HEK293 (cell line): ENCODE data around the gene NOL9.

Experiments
- GFI1B ChIP-seq: fragments of 450-650 bp; formaldehyde crosslinking; IDR thresholded peaks from 2 replicates; pipeline ENCODE4 v1.5.1; 2016; ENCODE audit warnings: missing biosample characterization, missing genetic modification characterization
- REPIN1 ChIP-seq: fragments of 450-650 bp; formaldehyde crosslinking; IDR thresholded peaks from 2 replicates; pipeline ENCODE4 v1.5.1; 2017; ENCODE audit warnings: missing biosample characterization, missing genetic modification characterization, low read depth
- ZNF16 ChIP-seq: fragments of 450-650 bp; formaldehyde crosslinking; IDR thresholded peaks from 2 replicates; pipeline ENCODE4 v1.5.1; 2016; ENCODE audit warnings: low read depth, missing biosample characterization, missing genetic modification characterization
- ZNF558 ChIP-seq: fragments of 450-650 bp; formaldehyde crosslinking; IDR thresholded peaks from 2 replicates; pipeline ENCODE4 v1.5.1; 2016; ENCODE audit warnings: missing biosample characterization, missing genetic modification characterization
- ZNF707 ChIP-seq: fragments of 450-650 bp; formaldehyde crosslinking; IDR thresholded peaks from 2 replicates; pipeline ENCODE4 v1.5.1; 2016; ENCODE audit warnings: missing biosample characterization, missing genetic modification characterization
- TF ChIP-seq, protein P1 (sequence below): fragments of 450-650 bp; formaldehyde crosslinking; IDR thresholded peaks from 2 replicates; pipeline ENCODE4 v1.5.1; 2017; ENCODE audit warnings: missing biosample characterization, mild to moderate bottlenecking, missing genetic modification characterization, moderate library complexity
- TF ChIP-seq, protein P2 (sequence below): fragments of 450-650 bp; formaldehyde crosslinking; IDR thresholded peaks from 2 replicates; pipeline ENCODE4 v1.5.1; 2016; ENCODE audit warnings: missing biosample characterization, missing genetic modification characterization

DNA sequence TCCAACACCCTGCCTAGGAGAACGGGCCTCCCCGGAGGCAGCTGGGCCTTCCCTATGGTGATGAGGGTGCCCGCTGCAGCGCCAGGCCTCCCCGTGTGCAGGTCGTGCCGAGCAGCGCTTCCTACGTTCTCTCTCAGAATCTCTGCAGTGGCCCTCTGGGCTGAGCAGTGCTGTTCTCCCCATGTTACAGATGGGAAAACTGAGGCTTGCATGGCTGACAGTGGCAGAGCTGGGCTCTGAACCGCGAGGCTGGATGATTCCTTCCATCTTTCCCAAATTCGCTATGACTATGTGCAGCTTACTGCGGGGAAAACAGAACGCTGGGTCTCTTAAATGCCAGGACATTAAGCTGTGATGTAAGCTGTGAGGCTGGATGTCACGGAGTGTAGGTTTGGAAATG, 39.5 kb upstream of the NOL9 start:
- TF ChIP-seq GFI1B (tag by site-specific recombination), result no peak
- TF ChIP-seq ZNF707 (tag by site-specific recombination), result no peak
- TF ChIP-seq, protein P1, sequence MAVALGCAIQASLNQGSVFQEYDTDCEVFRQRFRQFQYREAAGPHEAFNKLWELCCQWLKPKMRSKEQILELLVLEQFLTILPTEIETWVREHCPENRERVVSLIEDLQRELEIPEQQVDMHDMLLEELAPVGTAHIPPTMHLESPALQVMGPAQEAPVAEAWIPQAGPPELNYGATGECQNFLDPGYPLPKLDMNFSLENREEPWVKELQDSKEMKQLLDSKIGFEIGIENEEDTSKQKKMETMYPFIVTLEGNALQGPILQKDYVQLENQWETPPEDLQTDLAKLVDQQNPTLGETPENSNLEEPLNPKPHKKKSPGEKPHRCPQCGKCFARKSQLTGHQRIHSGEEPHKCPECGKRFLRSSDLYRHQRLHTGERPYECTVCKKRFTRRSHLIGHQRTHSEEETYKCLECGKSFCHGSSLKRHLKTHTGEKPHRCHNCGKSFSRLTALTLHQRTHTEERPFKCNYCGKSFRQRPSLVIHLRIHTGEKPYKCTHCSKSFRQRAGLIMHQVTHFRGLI (tag by site-specific recombination), result no peak
- TF ChIP-seq ZNF558 (tag by site-specific recombination), result no peak
- TF ChIP-seq ZNF16, result no peak
- TF ChIP-seq REPIN1, result no peak
- TF ChIP-seq, protein P2, sequence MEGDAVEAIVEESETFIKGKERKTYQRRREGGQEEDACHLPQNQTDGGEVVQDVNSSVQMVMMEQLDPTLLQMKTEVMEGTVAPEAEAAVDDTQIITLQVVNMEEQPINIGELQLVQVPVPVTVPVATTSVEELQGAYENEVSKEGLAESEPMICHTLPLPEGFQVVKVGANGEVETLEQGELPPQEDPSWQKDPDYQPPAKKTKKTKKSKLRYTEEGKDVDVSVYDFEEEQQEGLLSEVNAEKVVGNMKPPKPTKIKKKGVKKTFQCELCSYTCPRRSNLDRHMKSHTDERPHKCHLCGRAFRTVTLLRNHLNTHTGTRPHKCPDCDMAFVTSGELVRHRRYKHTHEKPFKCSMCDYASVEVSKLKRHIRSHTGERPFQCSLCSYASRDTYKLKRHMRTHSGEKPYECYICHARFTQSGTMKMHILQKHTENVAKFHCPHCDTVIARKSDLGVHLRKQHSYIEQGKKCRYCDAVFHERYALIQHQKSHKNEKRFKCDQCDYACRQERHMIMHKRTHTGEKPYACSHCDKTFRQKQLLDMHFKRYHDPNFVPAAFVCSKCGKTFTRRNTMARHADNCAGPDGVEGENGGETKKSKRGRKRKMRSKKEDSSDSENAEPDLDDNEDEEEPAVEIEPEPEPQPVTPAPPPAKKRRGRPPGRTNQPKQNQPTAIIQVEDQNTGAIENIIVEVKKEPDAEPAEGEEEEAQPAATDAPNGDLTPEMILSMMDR (tag by site-specific recombination), result no peak
